Stimulated activated naive B cell treated with anti-CD40 and anti-IgM and Interleukin-4, amounts not matched to agents 10 μg/mL and 1 μg/mL and 100 μg/mL, for 72 hours (primary cell): ENCODE results near the gene NXPH2.

ENCODE experiments used
- ATAC-seq, 2 donors: fragments of 150-1000 bp; cut with Tn5 transposase; replicated peaks; 2 replicates each; pipeline ENCODE4 v1.10.0; 2021; ENCODE audit warnings: moderate library complexity in 1 of 2
- DNase-seq: peaks from one replicate; pipeline ENCODE4 v3.0.0; 2021
- H3K27ac Mint-ChIP-seq: one replicate; pipeline ENCODE4 v1.8.0; 2022; ENCODE audit warnings: mild to moderate bottlenecking, mixed read lengths
- H3K27me3 Mint-ChIP-seq, 2 donors: one replicate each; pipeline ENCODE4 v1.8.0; 2022; ENCODE audit warnings: mixed read lengths in 2 of 2
- H3K36me3 Mint-ChIP-seq, 2 donors: one replicate each; pipeline ENCODE4 v1.8.0; 2022; ENCODE audit warnings: mixed read lengths in 2 of 2, mild to moderate bottlenecking in 1 of 2
- H3K4me1 Mint-ChIP-seq, 2 donors: one replicate each; pipeline ENCODE4 v1.8.0; 2022; ENCODE audit warnings: mixed read lengths in 2 of 2, mild to moderate bottlenecking in 1 of 2
- H3K4me3 Mint-ChIP-seq, 2 donors: one replicate each; pipeline ENCODE4 v1.8.0; 2022; ENCODE audit warnings: mild to moderate bottlenecking in 2 of 2, mixed read lengths in 2 of 2, moderate library complexity in 1 of 2
- H3K9me3 Mint-ChIP-seq, 2 donors: one replicate each; pipeline ENCODE4 v1.8.0; 2022; ENCODE audit warnings: mixed read lengths in 2 of 2, mild to moderate bottlenecking in 1 of 2

Gene NXPH2

GRCh38 chr2:138730497-138731030 is 49.6 kb downstream of the NXPH2 start:
- no peak for DNase-seq
- Mint-ChIP-seq H3K4me3 (no peak overlapping the region), H3K9me3 (peaks cover 17 to 18% of the 10 kb centered on the region in 2 donors)

GRCh38 chr2:138727956-138728355 is 52.2 kb downstream of the NXPH2 start:
- Mint-ChIP-seq H3K9me3 (peaks cover 5% of the 10 kb centered on the region in 2 donors), H3K27ac (no peak overlapping the region), H3K36me3 (no peaks in the 10 kb centered on the region), H3K27me3 (no peaks in the 10 kb centered on the region), H3K4me1 (no peaks in the 10 kb centered on the region), H3K4me3 (no peak overlapping the region)
- ATAC-seq, result no peak
- no peak for DNase-seq

More at GRCh38 chr2:138730497-138731030, 49.6 kb downstream of the NXPH2 start:
- Mint-ChIP-seq H3K36me3 (peaks cover 0 to 2% of the 10 kb centered on the region in 2 donors), H3K27me3 (no peaks in the 10 kb centered on the region), H3K4me1 (no peaks in the 10 kb centered on the region), H3K27ac (no peak overlapping the region)
- no peak for ATAC-seq

GRCh38 chr2:138726681-138727080 is 53.5 kb downstream of the NXPH2 start:
- Mint-ChIP-seq H3K4me1 (no peaks in the 10 kb centered on the region), H3K4me3 (no peak overlapping the region), H3K36me3 (no peaks in the 10 kb centered on the region), H3K9me3 (peaks cover 5% of the 10 kb centered on the region in 2 donors), H3K27ac (no peak overlapping the region), H3K27me3 (no peaks in the 10 kb centered on the region)
- ATAC-seq (no peak), DNase-seq (no peak)

- no peak for ATAC-seq
- Mint-ChIP-seq H3K27me3 (peaks cover 7 to 8% of the 10 kb centered on the region in 2 donors), H3K4me3 (no peak overlapping the region), H3K9me3 (peaks cover 5% of the 10 kb centered on the region in 2 donors), H3K36me3 (no peaks in the 10 kb centered on the region), H3K27ac (no peak overlapping the region), H3K4me1 (no peaks in the 10 kb centered on the region)
- no peak for DNase-seq
Observed at GRCh38 chr2:138724729-138725459, 55.3 kb downstream of the NXPH2 start.

- Mint-ChIP-seq H3K27me3 (peaks cover 7 to 8% of the 10 kb centered on the region in 2 donors), H3K27ac (no peak overlapping the region), H3K4me3 (no peak overlapping the region), H3K36me3 (no peaks in the 10 kb centered on the region), H3K4me1 (no peaks in the 10 kb centered on the region), H3K9me3 (peaks cover under 1 to 2% of the 10 kb centered on the region in 2 donors)
- ATAC-seq (no peak), DNase-seq (no peak)
Observed at GRCh38 chr2:138724327-138724726, 55.9 kb downstream of the NXPH2 start.

GRCh38 chr2:138723196-138723987 is 56.8 kb downstream of the NXPH2 start:
- Mint-ChIP-seq H3K4me1 (peaks cover 0 to 2% of the 10 kb centered on the region in 2 donors), H3K4me3 (no peak overlapping the region), H3K36me3 (no peaks in the 10 kb centered on the region), H3K9me3 (no peaks in the 10 kb centered on the region), H3K27ac (no peak overlapping the region), H3K27me3 (peaks cover 7 to 8% of the 10 kb centered on the region in 2 donors)
- DNase-seq (no peak), ATAC-seq (no peak)

- DNase-seq (no peak), ATAC-seq (no peak)
- H3K27ac Mint-ChIP-seq, result no peak overlapping the region
- no peak overlapping the region for H3K4me3 Mint-ChIP-seq
- H3K4me1 Mint-ChIP-seq, result peaks cover 2 to 5% of the 10 kb centered on the region in 2 donors
- H3K27me3 Mint-ChIP-seq, result peaks cover 8 to 16% of the 10 kb centered on the region in 2 donors
- no peaks in the 10 kb centered on the region for H3K36me3 Mint-ChIP-seq
- H3K9me3 Mint-ChIP-seq, result no peaks in the 10 kb centered on the region
Observed at GRCh38 chr2:138722316-138722715, 57.9 kb downstream of the NXPH2 start.

GRCh38 chr2:138720035-138720838 is 60.0 kb downstream of the NXPH2 start:
- no peaks in the 10 kb centered on the region for H3K9me3 Mint-ChIP-seq

GRCh38 chr2:138718405-138718804 is 61.8 kb downstream of the NXPH2 start:
- Mint-ChIP-seq H3K27ac (no peak overlapping the region), H3K9me3 (no peaks in the 10 kb centered on the region), H3K36me3 (no peaks in the 10 kb centered on the region), H3K4me1 (peaks cover 2 to 5% of the 10 kb centered on the region in 2 donors), H3K4me3 (no peak overlapping the region), H3K27me3 (peaks cover 8 to 16% of the 10 kb centered on the region in 2 donors)
- DNase-seq (no peak), ATAC-seq (peak in 1 of 2 donors; percentile 50)

More at GRCh38 chr2:138720035-138720838, 60.0 kb downstream of the NXPH2 start:
- no peak overlapping the region for H3K27ac Mint-ChIP-seq
- no peak overlapping the region for H3K4me3 Mint-ChIP-seq
- DNase-seq (no peak), ATAC-seq (no peak)
- peaks cover 2 to 5% of the 10 kb centered on the region in 2 donors for H3K4me1 Mint-ChIP-seq
- H3K36me3 Mint-ChIP-seq, result no peaks in the 10 kb centered on the region
- H3K27me3 Mint-ChIP-seq, result peaks cover 8 to 16% of the 10 kb centered on the region in 2 donors

GRCh38 chr2:138716183-138716582 is 64.0 kb downstream of the NXPH2 start:
- no peak overlapping the region for H3K4me3 Mint-ChIP-seq
- H3K9me3 Mint-ChIP-seq, result no peaks in the 10 kb centered on the region
- peaks cover 14 to 16% of the 10 kb centered on the region in 2 donors for H3K27me3 Mint-ChIP-seq
- H3K27ac Mint-ChIP-seq, result no peak overlapping the region
- H3K36me3 Mint-ChIP-seq, result no peaks in the 10 kb centered on the region
- DNase-seq (no peak), ATAC-seq (peak in 1 of 2 donors; percentile 43)
- H3K4me1 Mint-ChIP-seq, result peaks cover 5 to 7% of the 10 kb centered on the region in 2 donors

GRCh38 chr2:138713504-138713903 is 66.7 kb downstream of the NXPH2 start:
- H3K27ac Mint-ChIP-seq, result no peak overlapping the region
- ATAC-seq (no peak), DNase-seq (no peak)
- peaks cover 9 to 18% of the 10 kb centered on the region in 2 donors for H3K27me3 Mint-ChIP-seq
- no peak overlapping the region for H3K4me3 Mint-ChIP-seq
- peaks cover 5% of the 10 kb centered on the region in 2 donors for H3K4me1 Mint-ChIP-seq
- no peaks in the 10 kb centered on the region for H3K36me3 Mint-ChIP-seq
- no peaks in the 10 kb centered on the region for H3K9me3 Mint-ChIP-seq

GRCh38 chr2:138713069-138713496 is 67.1 kb downstream of the NXPH2 start:
- peaks cover 8 to 18% of the 10 kb centered on the region in 2 donors for H3K27me3 Mint-ChIP-seq
- no peak for ATAC-seq
- H3K4me1 Mint-ChIP-seq, result peaks cover 5% of the 10 kb centered on the region in 2 donors
- DNase-seq, result no peak
- no peaks in the 10 kb centered on the region for H3K36me3 Mint-ChIP-seq
- no peak overlapping the region for H3K4me3 Mint-ChIP-seq
- no peaks in the 10 kb centered on the region for H3K9me3 Mint-ChIP-seq
- no peak overlapping the region for H3K27ac Mint-ChIP-seq

GRCh38 chr2:138712212-138712979 is 67.8 kb downstream of the NXPH2 start:
- DNase-seq, result peak; percentile 5
- ATAC-seq, result peak; percentile 81 to 88
- H3K4me1 Mint-ChIP-seq, result peaks cover 0 to 5% of the 10 kb centered on the region in 2 donors
- H3K27ac Mint-ChIP-seq, result no peak overlapping the region
- no peak overlapping the region for H3K4me3 Mint-ChIP-seq
- peaks cover 1 to 18% of the 10 kb centered on the region in 2 donors for H3K27me3 Mint-ChIP-seq
- no peaks in the 10 kb centered on the region for H3K9me3 Mint-ChIP-seq
- no peaks in the 10 kb centered on the region for H3K36me3 Mint-ChIP-seq
